PFSK-1 (cell line): ENCODE results near the gene COX5B.

ENCODE experiments used
- FOXP2 ChIP-seq: optimal IDR thresholded peaks from 2 replicates; pipeline ENCODE3; 2011; ENCODE audit warnings: borderline replicate concordance, control low read depth, inconsistent platforms; ENCODE audit not compliant: insufficient read depth; ENCODE audit errors: extremely low read length, extremely low read depth
- POLR2AphosphoS5 ChIP-seq: IDR thresholded peaks from 2 replicates; pipeline ENCODE4 v1.6.1; 2012; ENCODE audit warnings: low read depth, mild to moderate bottlenecking, control low read depth, low read length, moderate library complexity
- SIN3A ChIP-seq: IDR thresholded peaks from 2 replicates; pipeline ENCODE4 v1.6.1; 2012; ENCODE audit warnings: mild to moderate bottlenecking, low read length, moderate library complexity, borderline replicate concordance; ENCODE audit not compliant: insufficient read depth
- TAF1 ChIP-seq: IDR thresholded peaks from 2 replicates; pipeline ENCODE4 v1.6.1; 2012; ENCODE audit warnings: low read length, control low read depth, borderline replicate concordance; ENCODE audit not compliant: insufficient read depth
- TF ChIP-seq, protein P1 (sequence below), 2 experiments: IDR thresholded peaks; 2 replicates each; pipeline versions ENCODE4 v1.6.1 to v1.8.0; 2011 to 2012; ENCODE audit warnings: low read depth in 2 of 2, low read length in 2 of 2, control low read depth in 1 of 2, inconsistent platforms in 1 of 2, mild to moderate bottlenecking in 1 of 2, moderate library complexity in 1 of 2; ENCODE audit not compliant: insufficient read depth in 1 of 2

The COX5B gene

GRCh38 chr2:97656129-97656755 is 10.4 kb downstream of the COX5B start:
- TF ChIP-seq SIN3A = no peak
- TF ChIP-seq TAF1 = no peak
- no peak for TF ChIP-seq FOXP2
- TF ChIP-seq, protein P1, sequence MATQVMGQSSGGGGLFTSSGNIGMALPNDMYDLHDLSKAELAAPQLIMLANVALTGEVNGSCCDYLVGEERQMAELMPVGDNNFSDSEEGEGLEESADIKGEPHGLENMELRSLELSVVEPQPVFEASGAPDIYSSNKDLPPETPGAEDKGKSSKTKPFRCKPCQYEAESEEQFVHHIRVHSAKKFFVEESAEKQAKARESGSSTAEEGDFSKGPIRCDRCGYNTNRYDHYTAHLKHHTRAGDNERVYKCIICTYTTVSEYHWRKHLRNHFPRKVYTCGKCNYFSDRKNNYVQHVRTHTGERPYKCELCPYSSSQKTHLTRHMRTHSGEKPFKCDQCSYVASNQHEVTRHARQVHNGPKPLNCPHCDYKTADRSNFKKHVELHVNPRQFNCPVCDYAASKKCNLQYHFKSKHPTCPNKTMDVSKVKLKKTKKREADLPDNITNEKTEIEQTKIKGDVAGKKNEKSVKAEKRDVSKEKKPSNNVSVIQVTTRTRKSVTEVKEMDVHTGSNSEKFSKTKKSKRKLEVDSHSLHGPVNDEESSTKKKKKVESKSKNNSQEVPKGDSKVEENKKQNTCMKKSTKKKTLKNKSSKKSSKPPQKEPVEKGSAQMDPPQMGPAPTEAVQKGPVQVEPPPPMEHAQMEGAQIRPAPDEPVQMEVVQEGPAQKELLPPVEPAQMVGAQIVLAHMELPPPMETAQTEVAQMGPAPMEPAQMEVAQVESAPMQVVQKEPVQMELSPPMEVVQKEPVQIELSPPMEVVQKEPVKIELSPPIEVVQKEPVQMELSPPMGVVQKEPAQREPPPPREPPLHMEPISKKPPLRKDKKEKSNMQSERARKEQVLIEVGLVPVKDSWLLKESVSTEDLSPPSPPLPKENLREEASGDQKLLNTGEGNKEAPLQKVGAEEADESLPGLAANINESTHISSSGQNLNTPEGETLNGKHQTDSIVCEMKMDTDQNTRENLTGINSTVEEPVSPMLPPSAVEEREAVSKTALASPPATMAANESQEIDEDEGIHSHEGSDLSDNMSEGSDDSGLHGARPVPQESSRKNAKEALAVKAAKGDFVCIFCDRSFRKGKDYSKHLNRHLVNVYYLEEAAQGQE (IDR thresholded peaks at IDR 0.05; ENCODE audit: insufficient read depth in 1 of 2, low read depth in 2 of 2, low read length in 2 of 2) = no peak
- no peak for TF ChIP-seq POLR2AphosphoS5

DNA sequence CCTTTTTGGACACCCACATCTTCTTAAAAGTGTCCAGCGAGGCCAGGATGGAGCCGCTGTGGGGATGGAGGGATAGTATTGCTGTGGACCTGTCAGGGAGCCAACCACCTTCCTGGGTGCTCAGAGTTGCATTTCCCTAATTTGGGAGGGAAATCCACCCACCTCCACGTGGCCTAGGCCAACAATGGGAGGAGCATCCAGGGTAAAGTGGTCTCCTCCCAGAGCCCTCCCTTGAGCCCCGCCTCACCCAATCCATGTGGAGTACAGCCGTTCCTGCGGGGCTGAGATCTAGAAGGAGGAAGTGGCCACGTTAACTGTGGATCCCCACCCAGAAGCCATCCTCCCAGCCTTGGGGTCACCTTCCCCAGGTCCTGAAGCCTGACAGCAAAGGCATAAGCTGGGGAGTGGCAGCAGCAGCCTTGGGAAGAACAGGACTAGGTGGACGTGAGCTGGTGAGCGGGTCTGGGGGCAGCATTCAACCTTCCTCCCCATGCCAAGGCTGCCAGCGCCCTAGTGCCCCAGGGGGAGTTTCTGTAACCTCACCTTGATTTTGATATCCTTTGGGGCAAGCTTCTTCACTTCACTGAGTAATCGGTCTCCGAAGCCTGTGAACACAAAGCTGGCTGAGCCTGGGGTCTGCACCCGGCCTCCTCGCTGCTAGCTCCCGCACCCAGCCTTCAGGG is 11.2 kb downstream of the COX5B start:
- TF ChIP-seq SIN3A = no peak
- TF ChIP-seq, protein P1 (IDR thresholded peaks at IDR 0.05; ENCODE audit: insufficient read depth in 1 of 2, low read depth in 2 of 2, low read length in 2 of 2) = no peak
- no peak for TF ChIP-seq POLR2AphosphoS5

GRCh38 chr2:97657986-97658690 is 12.3 kb downstream of the COX5B start:
- no peak for TF ChIP-seq SIN3A
- TF ChIP-seq FOXP2 = no peak
- TF ChIP-seq TAF1 = no peak
- TF ChIP-seq POLR2AphosphoS5 = no peak
- TF ChIP-seq, protein P1 (IDR thresholded peaks at IDR 0.05; ENCODE audit: insufficient read depth in 1 of 2, low read depth in 2 of 2, low read length in 2 of 2) = no peak

DNA sequence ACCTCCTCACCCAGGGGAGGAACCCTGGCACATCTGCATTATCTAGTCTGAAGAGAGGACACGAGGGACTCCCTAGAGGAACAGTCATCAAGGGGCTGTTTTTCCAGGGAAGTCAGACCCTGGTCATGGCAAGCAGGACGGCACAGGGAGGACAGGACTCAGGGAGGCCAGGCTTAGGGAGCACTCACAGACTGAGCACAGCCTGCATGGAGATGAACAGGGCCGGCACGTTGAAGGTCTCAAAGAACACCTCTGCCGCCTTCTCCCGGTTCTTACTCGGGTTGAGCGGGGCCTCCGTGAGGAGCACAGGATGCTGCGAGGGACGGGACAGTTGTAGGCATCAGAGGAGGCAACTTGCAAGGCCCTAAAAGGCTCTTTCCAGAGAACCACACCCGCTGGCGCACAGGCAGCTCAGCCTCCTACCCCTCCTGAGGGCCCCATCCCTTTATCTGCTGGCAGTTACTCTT is 12.9 kb downstream of the COX5B start:
- TF ChIP-seq, protein P1 (IDR thresholded peaks at IDR 0.05; ENCODE audit: insufficient read depth in 1 of 2, low read depth in 2 of 2, low read length in 2 of 2) = no peak
- TF ChIP-seq TAF1 (no peak), POLR2AphosphoS5 (no peak), FOXP2 (no peak), SIN3A (no peak)
